ENCODE results near the gene CDC42SE2.

CDC42SE2 gene

DNA sequence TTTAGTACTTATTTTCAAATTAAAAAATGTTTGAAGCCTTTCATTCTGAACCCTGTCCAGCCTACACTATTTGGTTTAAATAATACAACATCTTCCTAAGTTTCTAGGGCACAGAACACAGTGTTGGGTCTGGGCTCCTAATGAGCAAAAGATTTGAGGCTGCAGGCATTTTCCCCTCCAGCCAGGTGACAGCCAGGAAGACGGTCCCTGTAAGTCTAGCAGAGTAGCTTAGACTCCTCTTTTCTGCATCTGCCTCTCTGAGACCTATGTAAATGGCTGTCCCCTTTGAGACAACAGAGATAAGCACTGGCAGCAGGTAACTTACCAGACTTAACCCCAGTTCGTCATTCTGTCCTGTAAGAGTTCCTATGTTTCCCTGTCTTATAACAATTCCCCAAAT is 141.8 kb downstream of the CDC42SE2 start:
- TF ChIP-seq CTCF (IDR thresholded peaks at IDR 0.05; ENCODE audit: insufficient read depth, low read depth, low read length, missing control alignments), result no peak
- DNase-seq (ENCODE audit: low read depth), result no peak
- H3K4me3 ChIP-seq (ENCODE audit: low read length), result no peak overlapping the region

DNA sequence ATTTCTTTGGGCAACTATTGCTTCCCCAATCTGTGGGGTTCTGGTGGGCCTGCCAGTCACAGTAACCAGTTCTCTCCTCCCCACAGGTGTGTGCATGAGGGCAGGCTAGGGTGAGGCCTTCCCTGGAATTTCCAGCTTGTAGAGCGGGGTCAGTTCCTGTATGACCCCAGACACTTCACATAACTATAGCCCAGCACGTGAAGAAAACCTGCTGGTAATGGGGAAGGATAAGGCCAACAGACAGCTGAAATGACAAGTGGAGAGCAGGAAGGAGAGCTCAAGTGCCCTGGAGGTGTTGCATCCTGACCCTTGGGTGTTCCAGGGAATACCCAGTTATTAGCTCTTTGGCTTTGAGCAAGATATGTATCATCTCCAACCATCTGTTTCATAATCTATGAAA is 142.2 kb downstream of the CDC42SE2 start:
- DNase-seq (ENCODE audit: low read depth), result no peak
- no peak for TF ChIP-seq CTCF (IDR thresholded peaks at IDR 0.05; ENCODE audit: insufficient read depth, low read depth, low read length, missing control alignments)
- no peak overlapping the region for H3K4me3 ChIP-seq (ENCODE audit: low read length)

- no peak for TF ChIP-seq CTCF (IDR thresholded peaks at IDR 0.05; ENCODE audit: insufficient read depth, low read depth, low read length, missing control alignments)
- DNase-seq (ENCODE audit: low read depth), result no peak
- no peak overlapping the region for H3K4me3 ChIP-seq (ENCODE audit: low read length)
These were observed 143.3 kb downstream of the CDC42SE2 start for GRCh38 chr5:131406975-131407638.

DNA sequence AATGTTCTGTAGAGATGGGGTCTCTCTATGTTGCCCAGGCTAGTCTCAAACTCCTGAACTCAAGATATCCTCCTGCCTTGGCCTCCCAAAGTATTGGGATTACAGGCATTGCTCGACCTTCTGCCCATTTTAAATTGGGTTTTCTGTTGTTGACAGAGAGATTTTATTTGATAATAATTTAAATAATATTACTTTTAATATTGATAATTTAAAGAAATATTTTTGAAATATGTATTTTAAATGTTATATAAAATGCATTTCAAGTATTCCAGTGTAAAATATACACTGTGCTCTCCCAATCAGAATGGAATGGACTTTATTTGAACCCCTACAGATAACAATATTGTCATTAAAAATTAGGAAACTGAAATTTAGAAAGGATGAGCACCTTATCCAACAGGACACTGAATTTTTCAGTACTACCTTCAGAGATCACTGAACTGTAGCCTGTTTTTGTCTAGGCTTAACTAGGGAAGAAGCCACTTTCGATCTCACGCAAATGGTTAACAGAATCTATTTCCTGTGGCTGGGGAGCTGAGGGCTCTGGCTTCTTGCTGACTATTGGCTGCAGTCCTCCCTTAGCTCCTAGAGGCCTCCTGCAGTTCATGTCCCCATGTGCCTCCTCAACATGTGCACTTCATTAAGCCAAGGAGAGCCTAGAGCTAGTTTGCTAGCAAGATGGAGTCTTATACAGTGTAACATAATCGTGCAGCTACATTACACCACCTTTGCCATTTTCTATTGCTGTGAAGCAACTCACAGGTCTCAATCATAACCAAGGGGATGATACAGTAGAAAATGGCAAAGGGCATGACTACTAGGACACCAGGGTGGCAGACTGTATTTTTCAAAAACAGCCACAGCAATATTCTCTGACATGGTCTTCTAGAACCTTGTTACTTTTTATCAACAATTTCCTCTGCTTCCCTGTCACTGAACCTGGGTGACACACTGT is 150.0 kb downstream of the CDC42SE2 start:
- H3K4me3 ChIP-seq (ENCODE audit: low read length), result no peak overlapping the region
- no peak for TF ChIP-seq CTCF (IDR thresholded peaks at IDR 0.05; ENCODE audit: insufficient read depth, low read depth, low read length, missing control alignments)
- DNase-seq (ENCODE audit: low read depth), result no peak

GRCh38 chr5:131416729-131417128 is 152.9 kb downstream of the CDC42SE2 start:
- DNase-seq (ENCODE audit: low read depth), result no peak
- no peak for TF ChIP-seq CTCF (IDR thresholded peaks at IDR 0.05; ENCODE audit: insufficient read depth, low read depth, low read length, missing control alignments)

GRCh38 chr5:131417240-131417869 is 153.5 kb downstream of the CDC42SE2 start:
- TF ChIP-seq CTCF (IDR thresholded peaks at IDR 0.05; ENCODE audit: insufficient read depth, low read depth, low read length, missing control alignments), result peak; percentile 83
- no peak overlapping the region for H3K4me3 ChIP-seq (ENCODE audit: low read length)
- DNase-seq (ENCODE audit: low read depth), result peak; percentile 73

More at GRCh38 chr5:131416729-131417128, 152.9 kb downstream of the CDC42SE2 start:
- no peak overlapping the region for H3K4me3 ChIP-seq (ENCODE audit: low read length)
